ENCODE measurements around the gene ADAM19. TPM values are rescaled to one million over a fixed set of nuclear protein-coding genes. Genes with fewer than 3 reads are reported as not detected.

Gene ADAM19
- under 1 TPM in 2 of 3 donors, not detected in 1; 0.03 to 0.10 TPM for polyA plus RNA-seq

GRCh38 chr5:157575381-157576020 lies at the start of gene ADAM19:
ADAM19 (minus strand) TSS chr5:157575775; CDS start chr5:157575696, 79 bp downstream.
- Mint-ChIP-seq H3K27ac (peak within 1 kb of the TSS in 5 of 6 donors; percentile 1 to 85 (median 71)), H3K27me3 (ENCODE audit: low read depth in 3 of 3) (peaks cover 5 to 10% (median 6%) of the 10 kb centered on the region in 3 donors), H3K9me3 (no peaks in the 10 kb centered on the region), H3K4me1 (peaks cover 26 to 34% of the 10 kb centered on the region in 2 donors), H3K36me3 (peaks cover 0 to 3% (median 0%) of the 10 kb centered on the region in 3 donors), H3K4me3 (peak within 1 kb of the TSS; percentile 90 to 97 (median 93))
- peak in 2 of 3 donors; percentile 9 to 20 for DNase-seq

GRCh38 chr5:157624144-157624543 lies 48.6 kb upstream of the ADAM19 start:
- Mint-ChIP-seq H3K4me1 (no peaks in the 10 kb centered on the region), H3K27ac (no peak overlapping the region), H3K27me3 (ENCODE audit: low read depth in 3 of 3) (peaks cover 2 to 15% (median 4%) of the 10 kb centered on the region in 3 donors), H3K4me3 (no peak overlapping the region), H3K36me3 (no peaks in the 10 kb centered on the region), H3K9me3 (peaks cover 0 to 8% (median 1%) of the 10 kb centered on the region in 6 donors)
- DNase-seq = no peak

- H3K9me3 Mint-ChIP-seq = peaks cover 0 to 8% (median 1%) of the 10 kb centered on the region in 6 donors
- H3K27me3 Mint-ChIP-seq (ENCODE audit: low read depth in 3 of 3) = peaks cover 4 to 19% (median 7%) of the 10 kb centered on the region in 3 donors
- no peak for DNase-seq
- H3K4me3 Mint-ChIP-seq = no peak overlapping the region
- H3K27ac Mint-ChIP-seq = no peak overlapping the region
- no peaks in the 10 kb centered on the region for H3K4me1 Mint-ChIP-seq
- H3K36me3 Mint-ChIP-seq = no peaks in the 10 kb centered on the region
Observed at GRCh38 chr5:157620776-157621175, 45.2 kb upstream of the ADAM19 start.

- Mint-ChIP-seq H3K4me3 (no peak overlapping the region), H3K9me3 (peaks cover 0 to 8% (median 1%) of the 10 kb centered on the region in 6 donors), H3K4me1 (peaks cover 2 to 8% of the 10 kb centered on the region in 2 donors), H3K27me3 (ENCODE audit: low read depth in 3 of 3) (peaks cover 3 to 19% (median 7%) of the 10 kb centered on the region in 3 donors), H3K27ac (no peak overlapping the region), H3K36me3 (no peaks in the 10 kb centered on the region)
- DNase-seq = no peak
Observed at GRCh38 chr5:157618191-157618765, 42.7 kb upstream of the ADAM19 start.

- no peak for DNase-seq
- Mint-ChIP-seq H3K4me3 (no peak overlapping the region), H3K9me3 (peaks cover 0 to 6% (median 0%) of the 10 kb centered on the region in 6 donors), H3K36me3 (no peaks in the 10 kb centered on the region), H3K27ac (no peak overlapping the region), H3K27me3 (ENCODE audit: low read depth in 3 of 3) (peaks cover 3 to 9% (median 7%) of the 10 kb centered on the region in 3 donors), H3K4me1 (peaks cover 2 to 14% of the 10 kb centered on the region in 2 donors)
Observed at GRCh38 chr5:157616785-157617184, 41.2 kb upstream of the ADAM19 start.

GRCh38 chr5:157613385-157614245 lies 38.0 kb upstream of the ADAM19 start:
- Mint-ChIP-seq H3K4me3 (no peak overlapping the region), H3K27ac (peak overlapping the region in 3 of 6 donors; percentile 1 to 33 (median 29)), H3K4me1 (peaks cover 8 to 35% of the 10 kb centered on the region in 2 donors), H3K9me3 (no peaks in the 10 kb centered on the region), H3K36me3 (no peaks in the 10 kb centered on the region), H3K27me3 (ENCODE audit: low read depth in 3 of 3) (peaks cover 3 to 5% (median 5%) of the 10 kb centered on the region in 3 donors)
- DNase-seq = no peak

GRCh38 chr5:157612581-157612980 lies 37.0 kb upstream of the ADAM19 start:
- peak overlapping the region in 1 of 6 donors; percentile 43 for H3K27ac Mint-ChIP-seq
- H3K27me3 Mint-ChIP-seq (ENCODE audit: low read depth in 3 of 3) = peaks cover 0 to 5% (median 3%) of the 10 kb centered on the region in 3 donors
- H3K4me1 Mint-ChIP-seq = peaks cover 19 to 45% of the 10 kb centered on the region in 2 donors
- H3K36me3 Mint-ChIP-seq = no peaks in the 10 kb centered on the region
- H3K9me3 Mint-ChIP-seq = no peaks in the 10 kb centered on the region
- no peak for DNase-seq
- H3K4me3 Mint-ChIP-seq = no peak overlapping the region

GRCh38 chr5:157611571-157612476 lies 36.2 kb upstream of the ADAM19 start:
- no peak for DNase-seq
- Mint-ChIP-seq H3K27me3 (ENCODE audit: low read depth in 3 of 3) (peaks cover 0 to 3% (median 3%) of the 10 kb centered on the region in 3 donors), H3K4me3 (no peak overlapping the region), H3K27ac (peak overlapping the region in 1 of 6 donors; percentile 37), H3K9me3 (no peaks in the 10 kb centered on the region), H3K36me3 (no peaks in the 10 kb centered on the region), H3K4me1 (peaks cover 26 to 53% of the 10 kb centered on the region in 2 donors)

GRCh38 chr5:157610990-157611389 lies 35.4 kb upstream of the ADAM19 start:
- Mint-ChIP-seq H3K9me3 (no peaks in the 10 kb centered on the region), H3K4me1 (peaks cover 27 to 54% of the 10 kb centered on the region in 2 donors), H3K36me3 (no peaks in the 10 kb centered on the region), H3K27me3 (ENCODE audit: low read depth in 3 of 3) (peaks cover 0 to 3% (median 0%) of the 10 kb centered on the region in 3 donors), H3K27ac (no peak overlapping the region), H3K4me3 (no peak overlapping the region)
- DNase-seq = no peak

GRCh38 chr5:157608972-157609565 lies 33.5 kb upstream of the ADAM19 start:
- no peak overlapping the region for H3K4me3 Mint-ChIP-seq

GRCh38 chr5:157607371-157608161 lies 32.0 kb upstream of the ADAM19 start:
- H3K27ac Mint-ChIP-seq = peak overlapping the region; percentile 80 to 90 (median 86)
- H3K27me3 Mint-ChIP-seq (ENCODE audit: low read depth in 3 of 3) = peaks cover 0 to 2% (median 0%) of the 10 kb centered on the region in 3 donors
- H3K4me1 Mint-ChIP-seq = peaks cover 34 to 59% of the 10 kb centered on the region in 2 donors
- H3K36me3 Mint-ChIP-seq = no peaks in the 10 kb centered on the region
- H3K9me3 Mint-ChIP-seq = no peaks in the 10 kb centered on the region
- peak; percentile 62 to 71 (median 62) for DNase-seq
- peak overlapping the region; percentile 54 to 80 (median 69) for H3K4me3 Mint-ChIP-seq

More at GRCh38 chr5:157608972-157609565, 33.5 kb upstream of the ADAM19 start:
- Mint-ChIP-seq H3K36me3 (no peaks in the 10 kb centered on the region), H3K4me1 (peaks cover 27 to 55% of the 10 kb centered on the region in 2 donors), H3K9me3 (no peaks in the 10 kb centered on the region), H3K27ac (peak overlapping the region in 1 of 6 donors; percentile 71), H3K27me3 (ENCODE audit: low read depth in 3 of 3) (peaks cover 0 to 3% (median 0%) of the 10 kb centered on the region in 3 donors)
- no peak for DNase-seq

- H3K4me1 Mint-ChIP-seq = peaks cover 37 to 56% of the 10 kb centered on the region in 2 donors
- H3K4me3 Mint-ChIP-seq = no peak overlapping the region
- no peaks in the 10 kb centered on the region for H3K36me3 Mint-ChIP-seq
- no peaks in the 10 kb centered on the region for H3K9me3 Mint-ChIP-seq
- H3K27me3 Mint-ChIP-seq (ENCODE audit: low read depth in 3 of 3) = peaks cover 0 to 2% (median 0%) of the 10 kb centered on the region in 3 donors
- H3K27ac Mint-ChIP-seq = peak overlapping the region in 2 of 6 donors; percentile 7 to 13
- no peak for DNase-seq
Observed at GRCh38 chr5:157606046-157606445, 30.5 kb upstream of the ADAM19 start.
